ENCODE data around the gene EML1. TPM values are rescaled to one million over a fixed set of nuclear protein-coding genes. Genes with fewer than 3 reads are reported as not detected.

Gene EML1
- total RNA-seq, 2 donors from 2014 or later: 55.1 to 66.5 TPM

DNA sequence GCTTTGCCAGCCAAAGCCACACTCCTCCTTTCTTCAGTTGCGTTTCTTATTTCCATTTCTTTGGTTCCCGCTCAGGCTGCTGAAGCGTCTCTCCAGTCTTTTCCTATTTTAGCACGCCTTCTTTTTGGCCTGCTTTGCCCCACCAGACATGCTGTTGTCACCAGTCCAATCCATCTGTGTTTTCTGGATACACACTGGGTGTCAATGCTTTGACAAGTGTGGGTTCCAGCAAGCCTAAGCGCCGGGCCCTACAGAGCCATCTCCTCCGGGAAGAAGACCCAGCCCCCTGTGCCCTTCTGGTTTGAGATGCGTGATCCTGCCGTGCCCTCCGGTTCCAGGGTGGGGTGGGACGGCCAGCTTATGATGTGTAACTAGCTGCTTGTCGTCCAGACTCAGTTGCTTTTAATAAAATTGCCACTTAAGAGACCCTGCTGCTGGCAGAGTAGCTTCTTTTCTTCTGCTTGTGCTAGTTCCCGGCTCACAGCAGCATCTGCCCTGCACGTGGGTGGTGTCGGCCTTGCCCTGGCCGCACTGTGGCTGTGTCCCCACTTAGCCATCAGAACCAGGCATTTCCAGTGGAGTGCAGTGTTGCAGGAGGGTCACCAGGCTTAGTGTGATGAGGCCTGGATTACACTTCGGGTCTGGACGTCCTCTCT, 29.7 kb downstream of the EML1 start:
- Histone ChIP-seq H3K4me3 (no peak overlapping the region), H3K4me1 (ENCODE audit: control insufficient read depth in 1 of 2, low read depth in 2 of 2) (no peaks in the 10 kb centered on the region), H3K9me3 (no peaks in the 10 kb centered on the region), H3K36me3 (no peaks in the 10 kb centered on the region), H3K27me3 (replicated peaks; ENCODE audit: insufficient read depth) (no peaks in the 10 kb centered on the region), H3K27ac (no peak overlapping the region)
- ATAC-seq (ENCODE audit: insufficient number of reproducible peaks, low FRiP score, low read depth) (no peak), DNase-seq (ENCODE audit: low spot score) (no peak)
- no peak for TF ChIP-seq CTCF (IDR thresholded peaks at IDR 0.05)

DNA sequence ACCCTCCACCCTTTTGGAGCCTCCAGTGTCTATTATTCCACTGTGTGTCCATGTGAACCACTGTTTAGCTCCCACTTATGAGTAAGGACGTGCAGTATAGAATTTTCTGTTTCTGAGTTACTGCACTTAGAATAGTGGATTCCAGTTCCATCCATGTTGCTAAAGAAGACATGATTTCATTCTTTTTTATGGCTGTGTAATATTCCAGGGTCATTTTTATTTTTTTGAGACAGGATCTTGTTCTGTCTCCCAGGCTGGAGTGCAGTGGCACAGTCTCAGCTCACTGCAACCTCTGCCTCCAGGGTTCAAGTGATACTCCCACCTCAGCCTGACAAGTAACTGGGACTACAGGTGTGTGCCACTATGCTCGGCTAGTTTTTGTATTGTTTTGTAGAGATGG, 31.6 kb downstream of the EML1 start:
- Histone ChIP-seq H3K27ac (no peak overlapping the region), H3K27me3 (replicated peaks; ENCODE audit: insufficient read depth) (no peaks in the 10 kb centered on the region), H3K36me3 (no peaks in the 10 kb centered on the region), H3K4me1 (ENCODE audit: control insufficient read depth in 1 of 2, low read depth in 2 of 2) (no peaks in the 10 kb centered on the region), H3K9me3 (no peaks in the 10 kb centered on the region), H3K4me3 (no peak overlapping the region)
- no peak for TF ChIP-seq CTCF (IDR thresholded peaks at IDR 0.05)
- ATAC-seq (ENCODE audit: insufficient number of reproducible peaks, low FRiP score, low read depth): no peak
- DNase-seq (ENCODE audit: low spot score): no peak

DNA sequence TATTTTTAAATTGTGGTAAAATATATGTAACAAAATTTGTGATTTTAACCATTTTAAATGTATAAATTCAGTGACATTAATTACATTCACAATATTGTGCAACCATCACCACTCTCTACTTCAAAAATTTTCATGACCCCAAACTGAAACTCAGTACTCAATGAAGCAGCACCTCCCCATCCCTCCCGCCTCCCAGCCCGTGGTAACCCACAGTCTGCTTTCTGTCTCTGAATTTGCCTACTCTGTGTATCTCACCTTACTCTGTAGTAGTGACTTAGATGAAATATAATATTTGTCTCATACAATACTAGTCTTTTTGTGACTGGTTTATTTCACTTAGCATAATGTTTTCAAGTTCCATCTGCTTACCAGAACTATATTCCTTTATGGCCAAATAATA, 36.2 kb downstream of the EML1 start:
- no peak for ATAC-seq (ENCODE audit: insufficient number of reproducible peaks, low FRiP score, low read depth)
- no peak overlapping the region for H3K4me3 ChIP-seq
- no peaks in the 10 kb centered on the region for H3K4me1 ChIP-seq (ENCODE audit: control insufficient read depth in 1 of 2, low read depth in 2 of 2)
- TF ChIP-seq CTCF (IDR thresholded peaks at IDR 0.05): no peak
- no peaks in the 10 kb centered on the region for H3K36me3 ChIP-seq
- H3K27me3 ChIP-seq (replicated peaks; ENCODE audit: insufficient read depth): no peaks in the 10 kb centered on the region
- no peaks in the 10 kb centered on the region for H3K9me3 ChIP-seq
- H3K27ac ChIP-seq: no peak overlapping the region
- DNase-seq (ENCODE audit: low spot score): no peak

DNA sequence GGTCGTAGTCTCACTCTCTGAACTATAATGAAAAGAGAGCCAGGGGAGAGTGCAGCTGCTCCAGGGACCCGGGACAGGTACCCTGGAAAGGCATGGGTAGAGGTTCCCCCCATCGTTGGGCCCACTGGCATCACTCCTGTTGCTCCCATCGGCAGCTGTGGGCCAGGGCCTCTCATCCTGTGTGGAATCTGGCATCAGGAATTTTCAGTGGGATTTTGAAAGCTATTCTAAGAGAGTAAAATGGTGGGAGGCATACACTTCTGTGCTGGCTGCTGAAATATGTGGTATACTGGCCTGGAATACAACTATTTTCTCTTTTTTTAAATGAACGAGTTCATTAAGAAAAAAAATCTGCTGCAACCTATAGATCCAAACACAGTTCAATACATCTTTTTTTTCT, 38.1 kb downstream of the EML1 start:
- no peak for TF ChIP-seq CTCF (IDR thresholded peaks at IDR 0.05)

DNA sequence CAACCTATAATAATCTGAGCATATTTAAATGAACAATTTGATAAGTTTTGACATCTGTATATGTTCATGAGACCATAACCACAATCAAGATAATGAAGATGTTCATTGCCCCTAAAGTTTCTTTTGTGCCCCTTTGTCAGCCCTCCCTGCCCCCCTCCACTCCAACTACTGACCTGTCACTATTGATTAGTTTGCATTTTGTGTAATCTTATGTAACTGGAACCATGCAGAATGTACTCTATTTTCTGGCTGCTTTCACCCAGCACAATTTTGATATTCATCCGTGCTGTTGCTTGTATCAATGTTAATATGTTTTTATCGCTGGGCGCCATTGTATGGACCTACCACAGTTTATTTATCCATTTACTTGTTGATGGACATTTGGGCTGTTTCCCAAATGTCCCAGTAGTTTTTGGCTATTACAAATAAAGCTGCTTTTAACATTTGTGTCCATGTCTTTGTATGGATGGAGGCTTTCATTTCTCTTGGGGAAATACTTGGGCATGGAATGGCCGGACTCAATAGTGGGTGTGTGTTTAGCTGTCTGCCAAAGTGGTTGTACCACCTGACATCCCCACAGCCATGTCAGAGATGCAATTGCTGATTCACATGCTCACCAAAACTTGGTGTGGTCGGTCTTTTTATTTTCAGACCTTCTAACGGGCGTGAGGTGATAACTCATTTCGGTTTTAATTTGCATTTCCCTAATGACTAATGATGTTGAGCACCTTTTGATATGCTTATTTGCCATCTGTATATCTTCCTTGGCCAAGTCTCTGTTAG, 38.9 kb downstream of the EML1 start:
- Histone ChIP-seq H3K4me3 (no peak overlapping the region), H3K36me3 (no peaks in the 10 kb centered on the region), H3K27me3 (replicated peaks; ENCODE audit: insufficient read depth) (no peaks in the 10 kb centered on the region), H3K4me1 (ENCODE audit: control insufficient read depth in 1 of 2, low read depth in 2 of 2) (no peaks in the 10 kb centered on the region), H3K27ac (no peak overlapping the region), H3K9me3 (no peaks in the 10 kb centered on the region)
- no peak for TF ChIP-seq CTCF (IDR thresholded peaks at IDR 0.05)
- ATAC-seq (ENCODE audit: insufficient number of reproducible peaks, low FRiP score, low read depth) (no peak), DNase-seq (ENCODE audit: low spot score) (no peak)

More for the DNA sequence above, 38.1 kb downstream of the EML1 start:
- no peak overlapping the region for H3K4me3 ChIP-seq
- H3K27ac ChIP-seq: no peak overlapping the region
- DNase-seq (ENCODE audit: low spot score) (no peak), ATAC-seq (ENCODE audit: insufficient number of reproducible peaks, low FRiP score, low read depth) (no peak)
- no peaks in the 10 kb centered on the region for H3K4me1 ChIP-seq (ENCODE audit: control insufficient read depth in 1 of 2, low read depth in 2 of 2)
- H3K9me3 ChIP-seq: no peaks in the 10 kb centered on the region
- no peaks in the 10 kb centered on the region for H3K36me3 ChIP-seq
- H3K27me3 ChIP-seq (replicated peaks; ENCODE audit: insufficient read depth): no peaks in the 10 kb centered on the region

Data from thoracic aorta (tissue), 2 donors.